GM12873 (cell line): ENCODE results near the gene PROSER3.

ENCODE experiments used
- TF ChIP-seq, protein P1 (sequence below): IDR thresholded peaks from 2 replicates; pipeline ENCODE4 v1.5.1; 2012; ENCODE audit warnings: low read depth, mild to moderate bottlenecking, moderate library complexity, low read length, control low read depth; ENCODE audit not compliant: insufficient read depth; ENCODE audit errors: missing control alignments

PROSER3 gene

DNA sequence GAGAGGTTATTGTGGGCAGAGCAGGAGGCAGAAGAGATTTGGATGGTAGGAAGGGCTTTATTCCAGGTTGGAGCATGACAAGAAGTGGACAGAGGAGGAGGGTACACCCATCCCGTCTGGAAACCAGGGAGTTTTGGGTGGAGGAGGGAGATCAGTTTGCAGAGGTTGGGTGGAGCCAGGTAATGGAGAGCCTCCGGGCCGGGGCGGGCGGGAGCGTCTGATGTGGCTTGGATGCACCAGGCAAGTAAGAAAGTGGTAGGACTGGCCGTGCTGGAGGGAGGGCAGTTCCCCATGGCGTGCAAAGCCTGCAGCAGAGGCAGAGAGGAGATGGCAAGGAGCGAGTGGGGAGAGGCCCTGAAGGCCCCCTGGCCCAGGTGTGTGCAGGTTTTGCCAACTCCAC lies 26.6 kb upstream of the PROSER3 start:
- TF ChIP-seq, protein P1, sequence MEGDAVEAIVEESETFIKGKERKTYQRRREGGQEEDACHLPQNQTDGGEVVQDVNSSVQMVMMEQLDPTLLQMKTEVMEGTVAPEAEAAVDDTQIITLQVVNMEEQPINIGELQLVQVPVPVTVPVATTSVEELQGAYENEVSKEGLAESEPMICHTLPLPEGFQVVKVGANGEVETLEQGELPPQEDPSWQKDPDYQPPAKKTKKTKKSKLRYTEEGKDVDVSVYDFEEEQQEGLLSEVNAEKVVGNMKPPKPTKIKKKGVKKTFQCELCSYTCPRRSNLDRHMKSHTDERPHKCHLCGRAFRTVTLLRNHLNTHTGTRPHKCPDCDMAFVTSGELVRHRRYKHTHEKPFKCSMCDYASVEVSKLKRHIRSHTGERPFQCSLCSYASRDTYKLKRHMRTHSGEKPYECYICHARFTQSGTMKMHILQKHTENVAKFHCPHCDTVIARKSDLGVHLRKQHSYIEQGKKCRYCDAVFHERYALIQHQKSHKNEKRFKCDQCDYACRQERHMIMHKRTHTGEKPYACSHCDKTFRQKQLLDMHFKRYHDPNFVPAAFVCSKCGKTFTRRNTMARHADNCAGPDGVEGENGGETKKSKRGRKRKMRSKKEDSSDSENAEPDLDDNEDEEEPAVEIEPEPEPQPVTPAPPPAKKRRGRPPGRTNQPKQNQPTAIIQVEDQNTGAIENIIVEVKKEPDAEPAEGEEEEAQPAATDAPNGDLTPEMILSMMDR = no peak

DNA sequence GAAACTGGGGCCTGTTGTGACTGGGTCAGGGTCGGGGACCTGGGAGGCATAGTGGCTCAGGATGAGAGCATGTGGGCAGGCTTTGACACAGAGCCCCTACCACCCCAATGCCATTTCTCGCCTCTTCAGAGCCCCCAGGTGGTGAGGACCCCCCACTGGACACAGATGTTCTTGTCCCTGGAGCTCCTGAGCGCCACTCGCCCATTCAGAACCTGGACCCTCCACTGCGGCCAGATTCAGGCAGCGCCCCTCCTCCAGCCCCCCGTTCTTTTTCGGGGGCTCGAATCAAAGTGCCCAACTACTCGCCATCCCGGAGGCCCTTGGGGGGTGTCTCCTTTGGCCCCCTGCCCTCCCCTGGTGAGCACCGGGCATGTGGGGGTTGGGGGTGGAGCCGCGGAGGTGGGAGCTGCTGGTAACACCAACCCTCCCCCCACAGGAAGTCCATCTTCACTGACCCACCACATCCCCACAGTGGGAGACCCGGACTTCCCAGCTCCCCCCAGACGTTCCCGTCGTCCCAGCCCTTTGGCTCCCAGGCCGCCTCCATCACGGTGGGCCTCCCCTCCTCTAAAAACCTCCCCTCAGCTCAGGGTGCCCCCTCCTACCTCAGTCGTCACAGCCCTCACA lies 26.1 kb upstream of the PROSER3 start:
- TF ChIP-seq, protein P1 = no peak

DNA sequence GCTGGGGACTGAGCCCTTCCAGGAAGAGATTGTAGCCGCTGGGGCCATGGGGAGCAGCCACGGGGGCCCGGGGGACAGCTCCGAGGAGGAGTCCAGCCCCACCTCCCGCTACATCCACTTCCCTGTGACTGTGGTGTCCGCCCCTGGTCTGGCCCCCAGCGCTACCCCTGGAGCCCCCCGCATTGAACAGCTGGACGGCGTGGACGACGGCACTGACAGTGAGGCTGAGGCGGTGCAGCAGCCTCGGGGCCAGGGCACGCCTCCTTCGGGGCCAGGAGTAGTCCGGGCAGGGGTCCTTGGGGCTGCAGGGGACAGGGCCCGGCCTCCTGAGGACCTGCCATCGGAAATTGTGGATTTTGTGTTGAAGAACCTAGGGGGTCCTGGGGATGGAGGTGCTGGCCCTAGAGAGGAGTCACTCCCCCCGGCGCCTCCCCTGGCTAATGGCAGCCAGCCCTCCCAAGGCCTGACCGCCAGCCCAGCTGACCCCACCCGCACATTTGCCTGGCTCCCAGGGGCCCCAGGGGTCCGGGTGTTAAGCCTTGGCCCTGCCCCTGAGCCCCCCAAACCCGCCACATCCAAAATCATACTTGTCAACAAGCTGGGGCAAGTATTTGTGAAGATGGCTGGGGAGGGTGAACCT lies 25.3 kb upstream of the PROSER3 start:
- TF ChIP-seq, protein P1 = no peak

DNA sequence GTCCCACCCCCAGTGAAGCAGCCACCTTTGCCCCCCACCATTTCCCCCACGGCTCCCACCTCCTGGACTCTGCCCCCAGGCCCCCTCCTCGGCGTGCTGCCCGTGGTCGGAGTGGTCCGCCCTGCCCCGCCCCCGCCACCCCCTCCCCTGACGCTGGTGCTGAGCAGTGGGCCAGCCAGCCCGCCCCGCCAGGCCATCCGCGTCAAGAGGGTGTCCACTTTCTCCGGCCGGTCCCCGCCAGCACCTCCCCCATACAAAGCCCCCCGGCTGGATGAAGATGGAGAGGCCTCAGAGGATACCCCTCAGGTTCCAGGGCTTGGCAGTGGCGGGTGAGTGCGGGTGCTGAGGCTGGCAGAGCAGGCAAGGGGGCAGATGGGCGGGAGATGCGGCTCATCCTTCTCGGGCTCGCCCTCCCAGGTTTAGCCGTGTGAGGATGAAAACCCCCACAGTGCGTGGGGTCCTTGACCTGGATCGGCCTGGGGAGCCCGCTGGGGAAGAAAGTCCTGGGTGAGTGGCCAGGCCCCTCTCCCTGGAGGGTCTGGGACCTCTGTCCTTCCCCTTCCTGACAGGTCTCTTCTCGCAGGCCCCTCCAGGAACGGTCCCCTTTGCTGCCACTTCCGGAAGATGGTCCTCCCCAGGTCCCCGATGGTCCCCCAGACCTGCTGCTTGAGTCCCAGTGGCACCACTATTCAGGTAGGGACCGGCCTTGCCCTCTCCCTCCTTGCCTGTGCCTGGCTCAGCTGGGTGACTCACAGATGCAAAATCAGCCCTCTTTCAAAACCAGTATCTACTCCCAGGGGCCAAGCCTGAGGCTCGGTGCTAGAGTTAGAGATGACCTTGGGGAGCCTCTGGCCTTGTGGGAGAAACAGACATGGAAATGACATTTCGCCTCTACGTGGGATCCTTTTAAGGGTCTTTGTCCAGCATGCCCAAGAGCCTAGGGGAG lies 24.5 kb upstream of the PROSER3 start:
- TF ChIP-seq, protein P1 = no peak

DNA sequence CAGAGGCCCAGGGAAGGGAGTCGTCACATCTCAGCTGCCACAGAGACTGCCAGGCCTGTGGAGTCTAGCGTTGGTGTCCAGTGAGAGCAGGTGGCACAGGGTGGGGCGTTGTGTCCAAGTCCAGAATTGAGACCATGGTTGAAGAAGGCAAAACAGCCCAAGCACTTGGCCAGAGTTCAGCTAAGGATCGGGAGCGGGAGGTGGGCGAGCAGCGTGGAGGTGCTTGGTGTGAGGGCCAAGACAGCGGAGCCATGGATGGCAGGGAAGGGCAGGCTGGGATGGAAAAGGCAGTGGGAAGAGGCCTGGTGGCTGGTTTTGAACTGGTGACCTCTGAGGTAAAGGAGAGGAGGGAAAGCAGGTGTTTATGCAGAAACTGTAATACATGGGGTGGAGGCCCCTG lies 23.7 kb upstream of the PROSER3 start:
- TF ChIP-seq, protein P1 = no peak

DNA sequence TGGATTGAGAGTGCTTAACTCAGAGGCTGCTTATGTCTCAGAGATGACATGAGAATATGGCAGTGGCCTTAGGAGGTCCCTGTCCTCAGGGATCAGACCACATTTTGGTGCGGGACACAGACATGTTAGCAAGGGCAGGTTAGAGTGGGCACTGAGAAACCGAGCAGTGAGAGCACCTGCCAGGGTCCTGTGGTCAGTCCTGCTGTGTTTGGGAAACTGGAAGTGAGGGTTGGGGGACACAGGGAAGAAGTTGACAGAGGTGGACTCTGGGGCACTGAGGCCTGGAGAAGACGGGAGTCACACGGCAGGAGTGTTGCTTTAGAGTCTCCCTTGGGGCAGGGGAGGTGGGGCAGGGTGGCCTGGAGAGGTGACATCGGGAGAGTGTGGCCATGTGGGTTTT lies 23.1 kb upstream of the PROSER3 start:
- TF ChIP-seq, protein P1 = no peak
